ENCODE results near the gene CYP1A2. TPM values are rescaled to one million over a fixed set of nuclear protein-coding genes. Genes with fewer than 3 reads are reported as not detected.
A peak's percentile ranks its signal among the peaks of the same experiment; 100 is the strongest.

The CYP1A2 gene
- total and polyA plus RNA-seq, 9 of the 15 experiments (the other 6 are each of a cell fraction or from before 2014, with no cell fraction given) = not detected

DNA sequence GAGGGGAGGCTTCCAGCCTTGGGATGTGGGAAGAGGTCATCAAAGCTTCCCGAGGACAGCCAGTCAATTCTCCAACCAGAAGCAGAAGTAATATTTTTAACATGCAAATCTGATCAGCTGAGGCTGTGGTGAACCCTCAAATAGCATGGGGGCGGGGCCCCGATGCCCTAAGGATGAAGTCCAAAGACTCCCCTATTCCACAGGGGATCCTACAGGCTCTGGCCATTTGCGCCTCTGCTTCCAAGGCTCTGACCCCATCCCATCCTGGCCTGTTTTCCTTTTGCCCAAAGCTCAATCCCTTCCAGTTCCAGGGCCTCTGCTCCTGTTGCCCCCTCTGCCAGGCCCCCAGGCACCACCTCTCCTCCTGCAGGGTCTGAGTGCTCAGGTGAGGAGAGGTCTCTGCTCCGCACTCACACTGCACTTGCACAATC, 26.5 kb downstream of the CYP1A2 start:
- Histone ChIP-seq H3K27ac (ENCODE audit: extremely low read depth, low read depth, low read length) (no peak overlapping the region), H3K9me1 (ENCODE audit: control insufficient read depth, insufficient read depth, low read length) (peaks cover 4% of the 10 kb centered on the region), H3K4me2 (ENCODE audit: insufficient read depth, low read length) (no peak overlapping the region), H3K4me3 (no peak overlapping the region), H2AFZ (ENCODE audit: low read depth, low read length) (no peak overlapping the region), H3K79me2 (ENCODE audit: control insufficient read depth, insufficient read depth, low read length) (no peaks in the 10 kb centered on the region), H3K9me3 (replicated peaks; ENCODE audit: control insufficient read depth, insufficient read depth, low read depth, low read length) (no peaks in the 10 kb centered on the region), H3K4me1 (replicated peaks in 1 of 2; ENCODE audit: control insufficient read depth in 2 of 2, insufficient read depth in 2 of 2, low read length in 2 of 2) (peaks cover 16 to 40% of the 10 kb centered on the region in 2 experiments), H3K36me3 (ENCODE audit: control insufficient read depth, insufficient read depth, low read length) (no peaks in the 10 kb centered on the region), H4K20me1 (replicated peaks; ENCODE audit: control insufficient read depth, insufficient read depth, low read length) (no peaks in the 10 kb centered on the region; the same call in 1 of the 2 replicates), H3K9ac (ENCODE audit: insufficient read depth in 1 of 2, low read depth in 2 of 2, low read length in 2 of 2) (peak overlapping the region in 1 of 2 experiments; percentile 24; a peak in 1 of 4 replicates), H3K27me3 (ENCODE audit: control insufficient read depth in 2 of 2, insufficient read depth in 2 of 2, low read length in 2 of 2) (peaks cover 0 to 6% of the 10 kb centered on the region in 2 experiments; a peak in 2 of 5 replicates)
- DNase-seq (ENCODE audit: extremely low read depth in 1 of 4, low spot score in 3 of 4) = no peak
- ChIA-PET POLR2A (no interaction called here), CTCF (ENCODE audit: low intra/inter-chr PET ratio) (interaction anchor here (0.7 kb wide), 2 partner anchors 138 to 220 kb away, joined by 3 read pairs; partner anchors contain the start of gene SCAMP5)
- ATAC-seq = no peak
- no TSS peak for BruUV-seq (replicated peaks)
- no peak for FAIRE-seq
- TF ChIP-seq ZNF282 (CRISPR knock-in tag; IDR thresholded peaks at IDR 0.05) (no peak), NR2F6 (CRISPR knock-in tag; IDR thresholded peaks at IDR 0.05) (no peak), NFXL1 (CRISPR knock-in tag; IDR thresholded peaks at IDR 0.05) (no peak), NCOA1 (IDR thresholded peaks at IDR 0.05; ENCODE audit: low read depth) (no peak), EGR1 (conservative IDR thresholded peaks at IDR 0.05) (no peak), IFI16 (CRISPR knock-in tag; IDR thresholded peaks at IDR 0.05) (no peak)
- in situ Hi-C loops (cut with MboI) (no loop called here), intact Hi-C loops (cut with micrococcal nuclease) (loop anchor here (10.0 kb wide), 1 partner anchor 430 kb away; the partner anchor contains the start of gene C15orf39)
- WGBS (ENCODE audit: insufficient coverage, low coverage, missing lambda C conversion rate) = 51% methylated on average over 5 of the region's 5 CpGs

DNA sequence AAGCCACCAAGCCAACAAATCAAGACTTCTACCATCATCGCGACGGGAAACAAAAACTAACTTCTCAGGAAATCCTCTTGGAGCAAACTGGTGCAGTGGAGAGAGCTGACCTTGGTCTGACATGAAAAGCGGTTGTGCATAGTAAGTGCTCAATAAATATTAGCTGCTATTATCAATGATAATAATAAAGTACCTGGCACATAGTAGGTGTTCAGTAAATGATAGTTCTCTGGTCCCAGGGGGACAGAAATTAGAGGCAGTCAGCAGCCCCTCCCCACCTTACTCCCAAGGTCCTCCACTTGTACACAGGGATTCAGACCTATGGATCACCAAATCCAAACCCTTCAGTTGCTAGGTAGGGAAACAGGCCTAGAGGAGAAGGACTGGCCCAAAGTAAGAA, 27.2 kb downstream of the CYP1A2 start:
- no peaks in the 10 kb centered on the region for H3K79me2 ChIP-seq (ENCODE audit: control insufficient read depth, insufficient read depth, low read length)
- no peaks in the 10 kb centered on the region for H3K36me3 ChIP-seq (ENCODE audit: control insufficient read depth, insufficient read depth, low read length)
- no peak overlapping the region for H2AFZ ChIP-seq (ENCODE audit: low read depth, low read length)
- H3K4me1 ChIP-seq (replicated peaks in 1 of 2; ENCODE audit: control insufficient read depth in 2 of 2, insufficient read depth in 2 of 2, low read length in 2 of 2) = peaks cover 24 to 44% of the 10 kb centered on the region in 2 experiments
- H3K9ac ChIP-seq (ENCODE audit: insufficient read depth in 1 of 2, low read depth in 2 of 2, low read length in 2 of 2) = no peak overlapping the region
- no TSS peak for BruUV-seq (replicated peaks)
- ChIA-PET POLR2A (interaction anchor here (0.6 kb wide), 1 partner anchor 750 kb away, joined by 3 read pairs; no protein-coding TSS in a partner anchor), CTCF (ENCODE audit: low intra/inter-chr PET ratio) (interaction anchor here (0.7 kb wide), 1 partner anchor 219 kb away, joined by 3 read pairs; the partner anchor contains the start of gene SCAMP5)
- peaks cover 4% of the 10 kb centered on the region for H3K9me1 ChIP-seq (ENCODE audit: control insufficient read depth, insufficient read depth, low read length)
- no peaks in the 10 kb centered on the region for H3K27me3 ChIP-seq (ENCODE audit: control insufficient read depth in 2 of 2, insufficient read depth in 2 of 2, low read length in 2 of 2)
- no peak overlapping the region for H3K27ac ChIP-seq (ENCODE audit: extremely low read depth, low read depth, low read length)
- in situ Hi-C loops (cut with MboI) (no loop called here), intact Hi-C loops (cut with micrococcal nuclease) (loop anchor here (10.0 kb wide), 1 partner anchor 429 kb away; the partner anchor contains the start of gene C15orf39)
- no peaks in the 10 kb centered on the region for H3K9me3 ChIP-seq (replicated peaks; ENCODE audit: control insufficient read depth, insufficient read depth, low read depth, low read length)
- ATAC-seq = no peak
- no peaks in the 10 kb centered on the region; the same call in 1 of the 2 replicates for H4K20me1 ChIP-seq (replicated peaks; ENCODE audit: control insufficient read depth, insufficient read depth, low read length)
- DNase-seq (ENCODE audit: extremely low read depth in 1 of 4, low spot score in 3 of 4) = no peak
- H3K4me2 ChIP-seq (ENCODE audit: insufficient read depth, low read length) = no peak overlapping the region
- FAIRE-seq = no peak
- TF ChIP-seq ZNF75A (CRISPR knock-in tag; IDR thresholded peaks at IDR 0.05) (no peak), ZNF197 (CRISPR knock-in tag; IDR thresholded peaks at IDR 0.05; ENCODE audit: low read depth) (no peak), PRMT5 (CRISPR knock-in tag; IDR thresholded peaks at IDR 0.05) (no peak), SP1 (CRISPR knock-in tag; IDR thresholded peaks at IDR 0.05) (no peak), ZNF324 (CRISPR knock-in tag; IDR thresholded peaks at IDR 0.05) (no peak), ZKSCAN1 (IDR thresholded peaks at IDR 0.05; ENCODE audit: low read depth, low read length) (peak; percentile 65; the same call in 1 of the 2 replicates), SMARCB1 (IDR thresholded peaks at IDR 0.05; ENCODE audit: insufficient read length, low read depth) (no peak)
- TF ChIP-seq, protein P1, sequence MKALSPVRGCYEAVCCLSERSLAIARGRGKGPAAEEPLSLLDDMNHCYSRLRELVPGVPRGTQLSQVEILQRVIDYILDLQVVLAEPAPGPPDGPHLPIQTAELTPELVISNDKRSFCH (CRISPR knock-in tag; IDR thresholded peaks at IDR 0.05) = no peak
- TF ChIP-seq, protein P1 (tag; IDR thresholded peaks at IDR 0.05) = no peak
- H3K4me3 ChIP-seq = no peak overlapping the region
- 77% methylated on average over 4 of the region's 4 CpGs for WGBS (ENCODE audit: insufficient coverage, low coverage, missing lambda C conversion rate)

All from K562 (cell line).